T-helper 2 cell treated with Interferon-gamma antibody and Interleukin-4, amounts not matched to agents 100 ng/mL and 5 ng/mL, for 36 hours (primary cell): ENCODE data around the gene ARID1B. TPM values are rescaled to one million over a fixed set of nuclear protein-coding genes. Genes with fewer than 3 reads are reported as not detected.

Experiments used
- intact Hi-C: fragments of 100-400 bp; cut with micrococcal nuclease; formaldehyde crosslinking; loops from one replicate; pipeline ENCODE4 v1.15.1; 2023
- total RNA-seq: library from RNA; stranded (reverse); gene quantifications from 2 replicates; pipeline ENCODE4 v1.2.3, GENCODE V29; 2022

The ARID1B gene
- total RNA-seq, 1 donor from 2014 or later = 82.5 TPM

DNA sequence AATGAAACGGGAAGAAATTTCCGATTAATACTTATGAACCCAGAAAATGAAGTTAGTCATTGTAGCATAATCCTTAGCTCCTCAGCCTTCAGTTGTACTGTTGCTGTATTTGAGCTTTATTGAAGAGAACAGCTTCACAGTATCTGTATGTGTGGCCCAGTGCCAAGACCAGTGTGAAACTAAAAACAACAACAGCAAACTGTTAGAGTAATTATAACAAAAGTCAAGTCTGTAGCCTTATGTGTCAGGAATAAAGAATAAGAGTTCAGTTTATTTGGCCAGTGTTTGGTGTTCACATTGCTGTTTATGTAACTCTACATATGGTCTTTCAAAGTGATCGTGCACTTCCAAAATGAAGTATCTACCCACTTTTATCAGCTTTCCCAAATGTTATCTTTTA, 70.9 kb downstream of the ARID1B start:
- intact Hi-C loops = no loop called here

DNA sequence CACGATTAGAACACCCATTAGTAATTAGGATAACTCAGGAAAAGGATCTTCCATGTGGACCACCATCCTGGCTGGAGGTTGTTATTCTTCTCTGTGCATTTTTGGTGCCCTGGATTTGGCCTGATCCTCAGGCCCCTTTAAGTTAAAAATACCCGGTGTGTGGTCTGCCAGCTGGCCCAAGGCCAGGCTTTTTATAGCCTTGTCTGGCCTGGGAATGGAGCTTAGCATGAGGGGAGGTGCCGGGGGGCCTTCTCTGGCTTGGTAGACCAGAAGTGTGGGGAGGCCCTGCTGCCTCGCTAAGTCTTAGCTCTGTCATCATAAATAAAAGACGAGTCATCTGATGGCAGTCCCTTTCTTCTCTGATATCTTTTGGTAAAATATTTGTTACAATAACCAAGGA, 71.4 kb downstream of the ARID1B start:
- intact Hi-C loops = no loop called here

DNA sequence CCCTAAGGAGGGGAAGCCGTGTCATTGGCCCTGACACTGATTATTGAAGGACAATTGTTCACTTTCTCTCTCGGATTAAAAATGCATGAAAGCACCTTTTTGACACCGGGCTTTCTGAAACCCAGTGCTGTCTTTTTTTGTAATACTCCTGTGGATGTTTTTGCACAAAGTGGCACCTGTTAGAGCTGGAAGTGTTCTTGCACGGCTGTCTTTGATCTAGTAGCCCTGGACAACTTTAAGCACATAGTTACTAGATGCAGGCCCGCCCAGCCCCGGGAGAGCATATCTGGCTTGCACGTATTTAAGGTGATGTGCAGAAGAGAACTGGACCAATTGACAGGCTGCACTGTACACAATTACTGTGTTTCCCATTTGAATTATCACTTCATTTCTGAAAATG, 72.6 kb downstream of the ARID1B start:
- intact Hi-C loops = no loop called here

DNA sequence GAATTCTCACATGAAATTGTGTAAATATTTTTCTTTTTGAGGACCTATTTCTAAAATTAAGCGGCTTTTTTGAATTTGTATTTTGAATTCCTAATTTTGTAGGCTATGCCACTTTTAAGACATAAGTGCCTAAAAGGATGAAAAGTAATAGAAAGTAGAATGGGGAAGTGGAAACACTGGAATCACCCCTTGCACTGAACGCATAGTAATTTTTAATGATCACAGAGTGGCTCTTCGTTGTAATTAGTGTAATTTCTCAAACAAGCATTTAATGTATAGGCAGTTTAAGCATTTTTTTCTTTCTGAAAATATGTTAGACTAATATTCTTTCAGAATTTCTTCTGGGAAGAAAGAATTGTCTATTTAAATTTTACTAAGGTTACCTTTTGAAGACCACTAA, 73.2 kb downstream of the ARID1B start:
- intact Hi-C loops = no loop called here

DNA sequence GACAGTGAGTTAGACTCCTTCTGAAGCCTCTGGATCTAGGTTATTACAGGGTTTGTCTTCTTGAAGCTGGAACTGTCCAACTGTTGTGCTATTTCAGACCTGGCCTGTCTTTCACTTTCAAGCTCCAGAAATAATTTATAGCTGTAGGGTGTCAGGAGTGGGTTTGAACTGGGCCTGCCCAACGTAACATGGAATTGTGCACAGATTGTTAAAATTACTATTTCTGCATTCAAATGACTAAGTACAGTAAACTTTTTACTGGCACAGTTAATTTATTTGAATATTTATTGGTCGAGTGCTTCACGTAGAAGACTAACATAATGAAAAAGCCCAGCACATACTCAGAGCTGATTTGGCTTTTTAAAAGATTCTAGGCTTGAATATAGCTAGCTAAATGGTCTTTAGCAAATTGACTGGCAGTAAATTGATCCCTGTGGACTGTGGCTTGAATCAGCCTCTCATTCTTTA, 74.3 kb downstream of the ARID1B start:
- intact Hi-C loops = no loop called here

DNA sequence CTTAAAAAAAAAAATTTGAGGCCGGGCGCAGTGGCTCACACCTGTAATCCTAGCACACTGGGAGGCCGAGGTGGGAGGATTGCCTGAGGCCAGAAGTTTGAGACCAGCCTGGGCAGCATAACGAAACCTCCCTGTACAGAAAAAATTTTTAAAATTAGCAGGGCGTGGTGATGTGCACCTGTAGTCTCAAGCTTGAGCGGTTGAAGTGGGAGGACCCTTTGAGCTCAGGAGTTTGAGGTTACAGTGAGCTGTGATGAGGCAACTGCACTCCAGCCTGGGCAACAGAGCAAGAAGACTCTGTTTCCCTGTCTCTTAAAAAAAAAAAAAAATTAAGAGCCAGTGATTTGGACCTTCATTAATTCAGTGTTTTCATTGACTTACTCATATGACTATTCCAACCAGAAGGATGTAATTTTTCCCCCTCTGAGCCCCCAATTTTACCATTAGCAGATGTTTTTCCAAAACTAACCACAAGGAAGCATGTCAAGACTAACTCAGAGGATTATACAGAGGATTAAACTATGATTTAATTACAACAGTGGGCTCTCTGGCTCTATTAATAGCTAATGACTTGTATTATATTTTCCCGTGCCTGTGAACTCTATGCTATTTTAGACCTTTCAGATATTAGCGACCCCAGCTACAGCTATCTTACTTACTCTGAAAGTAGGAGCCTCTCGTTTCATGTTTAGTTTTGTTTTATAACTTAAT, 75.1 kb downstream of the ARID1B start:
- intact Hi-C loops = no loop called here

DNA sequence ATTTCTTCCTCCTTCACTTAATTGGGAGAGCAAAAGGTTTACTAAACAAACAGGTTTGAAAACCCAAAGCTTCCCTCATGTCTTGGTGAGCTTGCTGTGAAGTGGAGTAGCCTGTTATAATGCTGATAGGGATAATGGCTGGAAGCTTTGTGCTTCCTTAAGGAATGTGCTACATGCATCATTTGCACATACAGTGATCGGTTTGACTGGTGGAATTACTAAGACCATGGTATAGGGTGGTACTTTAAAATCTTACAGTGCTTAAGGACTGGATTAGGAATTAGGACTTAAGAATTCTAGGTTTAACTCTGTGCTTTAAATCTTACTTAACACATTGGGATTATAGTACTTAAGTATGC, 75.7 kb downstream of the ARID1B start:
- intact Hi-C loops = no loop called here

DNA sequence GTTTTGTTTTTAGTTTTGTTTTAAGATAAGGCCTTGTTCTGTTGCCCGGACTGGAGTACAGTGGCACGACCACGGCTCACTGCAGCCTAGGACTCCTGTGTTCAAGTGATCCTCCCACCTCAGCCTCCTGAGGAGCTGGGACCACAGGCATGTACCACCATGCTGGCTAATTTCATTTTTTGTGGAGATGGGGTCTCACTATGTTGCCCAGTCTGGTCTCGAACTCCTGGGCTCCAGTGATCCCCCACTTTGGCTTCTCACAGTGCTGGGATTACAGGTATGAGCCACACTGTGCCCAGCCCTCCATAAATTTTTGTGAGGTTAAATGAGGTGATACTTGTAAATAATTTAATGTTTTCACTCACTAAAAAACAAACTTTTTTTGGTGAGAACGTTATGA, 76.6 kb downstream of the ARID1B start:
- intact Hi-C loops = no loop called here

DNA sequence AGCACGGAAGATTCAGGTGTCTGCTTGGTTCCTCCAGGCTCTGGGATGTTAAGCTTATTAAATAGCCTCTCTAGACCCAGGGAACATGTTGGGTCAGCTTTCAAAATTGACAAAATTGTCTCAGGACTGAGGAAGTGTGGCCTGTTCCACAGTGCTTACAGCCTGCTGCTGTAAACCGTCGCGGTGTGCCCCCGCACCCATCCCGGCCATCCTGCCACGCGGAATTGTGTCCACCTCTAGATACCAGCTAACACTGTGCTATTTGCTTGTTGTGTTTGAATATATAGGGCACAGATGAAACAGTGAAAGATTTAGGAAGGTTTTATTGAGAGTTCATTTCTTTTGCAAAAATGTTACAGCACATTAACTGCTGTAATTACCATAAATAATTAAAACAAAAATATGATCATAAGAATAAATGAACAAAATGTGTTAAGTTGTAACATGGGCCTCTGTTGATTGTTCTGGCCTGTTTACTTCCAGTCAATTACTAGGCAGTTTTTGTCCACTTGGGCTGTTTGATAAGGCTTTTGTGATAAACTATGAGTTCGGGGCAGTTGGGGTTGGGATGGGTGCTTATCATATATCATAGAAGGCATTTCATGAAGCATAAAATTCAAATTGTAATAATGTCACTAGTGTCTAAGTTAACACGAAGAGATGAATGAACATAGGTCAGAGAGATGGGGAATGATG, 77.4 kb downstream of the ARID1B start:
- intact Hi-C loops = no loop called here

DNA sequence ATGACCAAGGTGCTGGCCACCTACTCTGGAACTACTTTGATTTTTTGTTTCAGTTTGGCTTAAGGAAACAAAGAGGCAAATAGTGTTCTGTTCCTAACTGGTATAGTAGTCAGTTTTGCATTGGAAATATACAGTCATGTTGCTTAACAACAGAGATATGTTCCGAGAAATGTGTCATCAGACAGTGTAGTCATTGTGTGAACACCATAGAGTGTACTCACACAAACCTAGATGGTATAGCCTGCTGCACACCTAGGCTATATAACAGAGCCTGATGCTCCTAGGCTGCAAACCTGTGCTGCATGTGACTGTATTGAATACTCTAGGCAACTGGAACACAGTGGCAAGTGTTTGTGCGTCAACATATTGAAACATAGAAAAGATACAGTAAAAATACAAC, 80.4 kb downstream of the ARID1B start:
- intact Hi-C loops = no loop called here

DNA sequence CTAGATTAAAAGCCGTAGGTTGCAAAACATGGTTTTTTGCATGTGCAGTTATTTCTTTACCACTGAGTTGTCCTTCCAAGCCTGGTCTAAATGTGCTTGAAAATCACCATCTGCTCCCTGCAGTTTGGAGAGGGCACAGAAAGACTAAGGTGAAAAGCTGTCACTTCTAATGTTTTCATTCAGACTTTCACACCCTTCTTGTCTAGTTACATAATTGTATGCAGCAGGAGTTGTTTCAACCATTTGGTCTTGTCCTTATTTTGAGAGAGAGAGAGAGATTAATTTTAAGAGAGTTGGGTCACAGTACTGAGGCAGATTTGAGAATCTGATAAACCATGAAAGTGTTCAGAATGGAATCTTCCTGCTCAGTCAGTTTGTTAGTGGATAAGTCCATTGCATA, 82.5 kb downstream of the ARID1B start:
- intact Hi-C loops = no loop called here

DNA sequence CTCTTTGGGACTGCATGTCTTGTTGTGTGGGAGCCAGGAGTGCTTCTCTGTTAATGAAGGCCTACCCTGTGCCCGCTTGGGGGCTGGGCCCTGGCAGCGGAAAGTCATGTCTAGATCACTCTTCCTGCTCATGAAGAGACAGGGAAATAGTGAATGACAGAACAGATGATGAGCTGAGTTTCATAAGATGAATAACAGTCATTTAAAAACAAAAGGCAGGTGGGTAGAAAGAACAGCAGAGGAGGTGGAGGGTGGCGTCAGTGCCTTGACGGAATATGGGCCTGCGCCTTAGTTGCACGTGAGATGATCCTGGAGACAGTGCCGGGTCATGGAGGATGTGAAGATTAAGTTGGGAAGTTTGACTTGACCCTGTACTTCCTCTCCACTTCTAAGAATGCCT, 85.5 kb downstream of the ARID1B start:
- intact Hi-C loops = no loop called here

DNA sequence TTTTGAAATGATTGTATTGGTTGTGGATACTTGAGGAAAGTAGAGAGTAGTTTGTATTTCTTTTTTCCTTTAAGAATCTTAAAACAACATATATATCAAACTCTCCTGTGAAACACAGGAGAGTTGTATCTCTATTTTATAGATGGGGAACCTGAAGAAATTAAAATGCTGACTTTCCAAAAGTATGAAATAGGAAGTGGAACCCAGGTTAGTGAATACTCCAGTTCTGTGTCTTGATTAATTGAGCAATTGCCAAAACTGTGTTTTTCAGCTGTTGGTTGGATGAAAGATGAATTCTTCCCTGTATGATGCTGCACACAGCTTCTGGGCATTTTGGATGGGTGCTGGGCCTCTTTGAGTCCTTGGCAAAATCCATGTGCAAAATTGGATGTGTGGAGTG, 86.3 kb downstream of the ARID1B start:
- intact Hi-C loops = no loop called here

DNA sequence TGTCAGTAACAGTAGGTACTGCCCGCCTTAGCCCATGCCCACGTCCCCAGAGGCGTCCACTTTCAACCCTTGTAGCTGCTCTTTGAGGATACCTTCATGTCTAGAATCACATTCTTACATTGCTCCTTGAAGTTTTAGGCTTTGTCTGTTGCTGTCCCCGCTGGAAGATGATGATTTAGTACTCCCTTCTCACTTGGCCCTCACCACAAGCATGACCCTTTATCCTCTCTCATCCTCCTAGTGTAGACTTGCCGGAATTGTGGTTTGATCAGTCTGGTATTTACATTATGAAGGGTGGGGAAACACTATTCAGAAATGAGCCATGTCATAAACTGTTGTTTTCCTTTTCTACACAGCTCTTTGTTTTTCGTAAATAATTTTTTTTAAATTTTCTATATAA, 87.4 kb downstream of the ARID1B start:
- intact Hi-C loops = no loop called here

DNA sequence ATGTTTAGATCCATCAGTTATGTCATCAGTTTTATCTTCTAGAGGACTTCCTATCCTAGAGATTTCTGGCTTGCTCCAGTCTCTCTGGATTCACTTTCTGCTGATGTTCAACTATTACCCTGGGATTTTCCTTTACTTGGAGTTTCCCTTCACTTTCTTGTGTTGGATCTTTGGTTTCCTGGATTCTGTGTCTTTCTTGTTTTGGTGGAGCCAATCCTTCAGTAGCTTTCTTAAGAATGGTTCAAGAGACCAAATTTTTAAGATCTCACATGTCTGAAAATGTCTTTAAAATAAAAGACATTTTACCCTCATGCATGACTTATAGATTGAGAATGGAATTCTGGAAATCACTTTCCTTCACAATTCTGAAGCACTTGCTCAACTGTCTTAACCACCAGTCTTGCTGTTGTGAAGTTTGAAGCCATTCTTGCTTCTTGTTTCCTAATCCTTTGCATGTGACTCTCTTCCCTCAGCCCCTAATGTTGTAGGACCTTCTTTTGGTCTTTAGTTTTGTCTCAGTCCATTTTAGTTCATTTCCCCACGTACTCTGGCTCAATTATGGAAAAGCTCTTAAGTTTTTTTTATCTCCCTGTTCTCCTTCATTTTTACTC, 87.9 kb downstream of the ARID1B start:
- intact Hi-C loops = no loop called here

DNA sequence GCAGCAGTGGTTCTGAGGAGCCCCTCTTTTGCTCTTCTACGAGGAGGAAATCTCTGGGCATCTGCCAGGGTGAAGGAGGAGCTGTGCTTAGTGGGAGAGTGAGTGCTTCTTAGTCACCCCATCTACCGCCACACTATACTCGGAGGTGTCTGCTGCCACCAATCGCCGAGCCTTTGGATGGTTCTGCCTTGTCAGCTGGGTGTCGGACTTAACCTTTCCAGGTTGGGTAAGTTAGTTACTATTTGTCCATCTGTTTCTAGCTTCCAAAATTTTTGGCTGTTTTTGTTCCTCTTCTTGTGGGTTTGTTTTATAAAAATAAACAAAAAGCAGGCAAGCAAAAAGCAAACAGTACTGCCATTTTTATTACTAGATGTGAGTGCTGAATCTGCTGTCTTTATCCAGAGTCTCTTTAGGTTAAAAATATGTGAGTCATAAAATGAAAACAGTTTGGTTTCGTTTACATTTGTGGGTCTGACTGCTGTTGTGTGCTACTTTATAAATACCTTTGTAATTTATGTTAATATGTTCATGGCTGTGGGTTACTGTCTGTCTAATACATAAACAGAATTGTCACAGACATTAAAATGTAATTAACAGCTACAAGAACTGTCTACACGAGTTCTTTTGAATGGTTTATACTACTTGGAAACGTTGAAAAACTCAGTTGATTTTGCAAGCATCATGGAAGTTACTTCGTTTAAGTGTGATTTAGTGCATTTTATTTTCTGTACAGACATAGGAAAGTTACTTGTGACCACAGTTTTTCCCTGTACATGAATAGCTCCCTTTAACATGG, 89.2 kb downstream of the ARID1B start:
- intact Hi-C loops = no loop called here

DNA sequence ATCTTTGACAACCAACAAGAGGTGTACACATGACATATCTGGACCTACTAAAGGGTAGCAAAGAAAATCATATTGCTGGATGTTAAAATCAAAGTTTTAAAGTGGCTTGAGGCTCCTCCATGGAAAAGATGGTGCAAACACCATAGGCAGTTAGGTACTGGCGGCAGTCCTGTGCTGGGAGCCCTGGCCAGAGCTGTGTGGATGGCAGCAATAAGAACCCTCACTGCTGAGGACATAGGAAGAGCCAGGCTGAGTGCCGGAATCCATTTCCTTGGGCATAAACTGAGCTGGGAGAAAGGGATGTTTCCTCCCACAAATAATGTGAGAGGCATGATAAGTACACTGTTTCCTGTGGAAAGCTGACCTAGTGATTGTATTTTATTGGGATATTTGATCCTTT, 89.9 kb downstream of the ARID1B start:
- intact Hi-C loops = no loop called here

DNA sequence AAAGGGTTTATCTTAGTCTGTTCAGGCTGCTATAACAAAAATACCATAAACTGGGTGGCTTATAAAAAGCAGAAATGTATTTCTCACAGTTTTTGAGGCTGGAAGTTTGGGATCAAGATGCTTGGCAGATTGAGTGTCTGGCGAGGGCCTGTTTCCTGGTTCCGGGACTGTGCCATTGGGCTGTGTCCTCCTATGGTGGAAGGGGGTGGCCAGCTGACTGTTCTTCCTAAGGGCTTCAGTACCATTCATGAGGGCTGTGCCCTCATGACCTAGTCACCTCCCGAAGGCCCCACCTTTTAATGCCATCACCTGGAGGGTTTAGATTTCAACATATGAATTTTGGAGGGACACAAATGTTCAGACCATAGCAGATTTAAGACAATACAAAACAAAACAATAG, 91.2 kb downstream of the ARID1B start:
- intact Hi-C loops = no loop called here

DNA sequence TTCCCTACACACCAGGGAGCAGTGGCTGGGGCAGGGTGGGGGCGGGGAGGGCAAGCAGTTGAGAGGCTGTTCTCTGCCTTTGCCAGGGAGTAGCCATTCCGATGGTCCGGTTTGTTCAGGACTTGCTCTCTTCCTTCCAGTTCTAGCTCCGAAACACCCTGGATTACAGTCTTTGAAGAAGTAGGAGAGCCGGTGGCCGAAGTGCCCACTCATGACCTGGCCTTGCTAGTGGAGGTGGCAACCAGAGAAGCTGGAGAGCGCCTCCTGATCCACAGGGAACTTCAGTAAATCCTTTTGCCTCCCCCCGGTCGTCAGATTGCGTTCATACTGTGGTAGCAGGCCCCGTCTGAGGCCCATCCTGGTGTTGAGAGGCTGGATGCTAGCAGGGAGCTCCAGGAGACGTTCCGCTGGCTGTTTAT, 92.8 kb downstream of the ARID1B start:
- intact Hi-C loops = no loop called here

DNA sequence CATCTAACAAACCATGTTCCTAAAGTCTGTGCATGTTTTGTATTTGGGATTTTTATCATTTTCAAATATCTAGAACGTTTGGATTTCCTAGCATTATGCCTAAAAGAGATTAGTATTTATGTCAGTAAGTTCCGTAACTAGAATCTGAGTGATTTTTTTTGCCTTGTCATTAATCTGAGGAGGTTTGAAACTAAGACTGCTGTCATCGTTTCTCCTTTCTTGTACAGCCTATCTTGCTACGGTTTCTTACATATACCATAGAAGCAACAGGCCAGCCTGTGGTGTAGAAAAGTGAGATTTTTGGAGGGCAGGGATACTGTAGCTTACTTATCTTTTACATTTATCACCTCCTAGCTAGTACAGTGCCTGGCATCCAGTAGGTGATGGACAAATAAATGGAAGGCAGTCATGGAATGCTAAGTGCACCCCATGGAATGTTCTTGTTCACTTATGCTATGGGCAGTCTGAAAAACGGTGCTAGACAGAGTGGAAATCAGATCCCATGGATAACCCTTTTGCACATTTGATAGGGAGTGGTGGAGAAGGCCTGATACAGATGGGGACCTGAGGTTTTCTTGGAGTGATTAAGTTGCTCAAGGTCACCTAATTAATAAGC, 93.9 kb downstream of the ARID1B start:
- intact Hi-C loops = no loop called here

DNA sequence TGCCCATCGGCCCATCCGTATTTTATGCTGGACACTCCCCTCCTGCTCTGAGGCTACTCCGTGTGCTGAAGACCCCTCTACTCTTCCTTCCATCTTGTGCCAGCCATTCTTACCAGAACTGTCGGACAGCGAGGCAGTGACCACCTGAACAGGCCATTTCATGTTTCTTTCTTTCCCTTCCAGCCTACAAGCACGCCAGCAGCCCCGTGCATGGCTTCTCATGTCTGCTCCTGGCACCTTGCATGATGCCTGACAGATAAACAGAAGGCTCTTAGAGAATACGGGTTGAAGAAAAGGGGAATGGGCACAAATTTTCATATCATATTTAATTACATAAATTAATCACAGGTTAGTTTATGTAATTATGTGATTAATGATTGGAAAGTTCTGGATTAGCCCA, 95.7 kb downstream of the ARID1B start:
- intact Hi-C loops = no loop called here
